WI38 (cell line): ENCODE results near the gene ABHD17A.

ENCODE experiments used
- H3K4me3 ChIP-seq: 2 replicates; pipeline ENCODE4 v1.5.1; 2011; ENCODE audit warnings: low read depth, mild to moderate bottlenecking, control low read depth, low read length
- TF ChIP-seq, protein P1 (sequence below): IDR thresholded peaks from 2 replicates; pipeline ENCODE4 v1.5.1; 2012; ENCODE audit warnings: low read depth, mild to moderate bottlenecking, control low read depth, low read length

ABHD17A gene

DNA sequence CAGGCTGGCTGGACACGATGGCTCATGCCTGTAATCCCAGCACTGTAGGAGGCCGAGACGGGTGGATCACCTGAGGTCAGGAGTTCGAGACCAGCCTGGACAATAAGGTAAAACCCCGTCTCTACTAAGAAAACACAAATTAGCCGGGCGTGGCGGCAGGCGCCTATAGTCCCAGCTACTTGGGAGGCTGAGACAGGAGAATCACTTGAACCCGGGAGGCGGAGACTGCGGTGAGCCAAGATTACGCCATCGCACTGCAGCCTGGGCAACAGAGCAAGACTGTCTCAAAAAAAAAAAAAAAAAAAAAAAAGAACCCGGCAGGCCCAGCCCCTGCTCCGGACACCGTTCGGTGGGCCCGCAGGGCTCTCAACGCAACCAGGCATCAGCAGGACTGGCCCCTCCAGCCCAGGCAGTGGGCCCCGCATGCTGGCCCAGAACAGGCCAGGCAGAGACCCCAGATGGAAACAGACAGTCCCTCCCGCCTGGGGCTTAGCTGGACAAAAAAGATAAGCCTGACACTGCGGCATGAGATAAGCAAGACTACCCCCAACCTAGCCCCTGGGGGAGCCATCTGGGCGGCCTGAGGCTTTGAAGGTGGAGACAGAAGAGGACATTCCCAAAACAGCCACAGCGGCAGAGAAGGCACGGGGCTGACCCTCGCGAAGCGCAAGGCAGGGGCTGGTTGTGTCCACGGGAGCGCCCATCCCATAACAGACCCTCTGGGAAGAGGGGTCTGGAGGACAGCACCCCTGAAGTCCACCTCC lies 48.7 kb downstream of the ABHD17A start:
- H3K4me3 ChIP-seq, result no peak overlapping the region
- TF ChIP-seq, protein P1, sequence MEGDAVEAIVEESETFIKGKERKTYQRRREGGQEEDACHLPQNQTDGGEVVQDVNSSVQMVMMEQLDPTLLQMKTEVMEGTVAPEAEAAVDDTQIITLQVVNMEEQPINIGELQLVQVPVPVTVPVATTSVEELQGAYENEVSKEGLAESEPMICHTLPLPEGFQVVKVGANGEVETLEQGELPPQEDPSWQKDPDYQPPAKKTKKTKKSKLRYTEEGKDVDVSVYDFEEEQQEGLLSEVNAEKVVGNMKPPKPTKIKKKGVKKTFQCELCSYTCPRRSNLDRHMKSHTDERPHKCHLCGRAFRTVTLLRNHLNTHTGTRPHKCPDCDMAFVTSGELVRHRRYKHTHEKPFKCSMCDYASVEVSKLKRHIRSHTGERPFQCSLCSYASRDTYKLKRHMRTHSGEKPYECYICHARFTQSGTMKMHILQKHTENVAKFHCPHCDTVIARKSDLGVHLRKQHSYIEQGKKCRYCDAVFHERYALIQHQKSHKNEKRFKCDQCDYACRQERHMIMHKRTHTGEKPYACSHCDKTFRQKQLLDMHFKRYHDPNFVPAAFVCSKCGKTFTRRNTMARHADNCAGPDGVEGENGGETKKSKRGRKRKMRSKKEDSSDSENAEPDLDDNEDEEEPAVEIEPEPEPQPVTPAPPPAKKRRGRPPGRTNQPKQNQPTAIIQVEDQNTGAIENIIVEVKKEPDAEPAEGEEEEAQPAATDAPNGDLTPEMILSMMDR, result no peak

DNA sequence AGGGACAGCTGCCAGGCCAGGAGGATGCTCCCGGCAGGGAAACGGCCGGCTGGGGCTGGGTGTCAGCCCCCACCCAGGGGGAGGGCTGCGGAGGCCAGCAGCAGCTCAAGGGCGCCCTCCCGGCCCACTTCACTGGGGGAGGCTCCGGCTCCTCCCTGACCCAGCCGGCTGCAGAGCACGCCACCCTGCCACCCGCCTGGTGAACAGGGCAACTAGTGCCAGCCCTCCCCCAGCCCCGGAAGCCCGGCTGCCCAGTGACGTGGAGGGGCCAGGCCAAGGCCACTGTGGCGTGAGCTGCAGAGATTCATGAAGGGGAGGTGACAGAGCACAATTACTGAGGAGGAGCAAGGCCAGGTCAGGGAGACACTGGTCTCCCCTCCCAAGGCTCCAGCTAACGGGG lies 51.8 kb downstream of the ABHD17A start:
- no peak overlapping the region for H3K4me3 ChIP-seq
- TF ChIP-seq, protein P1, result no peak

DNA sequence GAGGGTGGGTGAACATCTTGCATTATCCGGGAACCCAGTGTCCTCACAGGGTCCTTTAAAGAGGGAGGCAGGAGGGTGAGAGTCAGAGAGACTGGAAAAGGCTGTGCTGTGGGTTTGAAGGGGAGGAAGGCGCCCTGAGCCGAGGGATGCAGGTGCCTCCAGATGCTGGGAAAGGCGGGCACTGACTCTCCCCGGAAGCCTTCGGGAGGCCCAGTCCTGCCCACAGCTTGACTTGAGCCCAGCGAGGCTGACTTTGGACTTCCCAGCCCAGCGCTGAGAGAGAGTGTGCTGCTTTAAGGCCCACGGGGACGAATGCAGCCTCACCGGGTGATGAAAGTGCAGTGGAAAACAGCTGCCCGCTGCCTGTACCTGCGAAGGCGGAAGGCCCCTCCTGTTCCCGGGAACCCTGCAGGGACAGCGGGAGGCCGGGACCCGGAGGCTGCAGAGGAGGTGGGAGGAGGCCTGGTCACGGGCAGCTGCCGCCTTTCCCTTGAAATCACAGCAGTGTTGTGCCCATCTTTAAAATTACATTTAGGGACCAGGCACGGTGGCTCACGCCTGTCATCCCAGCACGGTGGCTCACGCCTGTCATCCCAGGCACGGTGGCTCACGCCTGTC lies 53.1 kb downstream of the ABHD17A start:
- TF ChIP-seq, protein P1, result no peak
- no peak overlapping the region for H3K4me3 ChIP-seq

DNA sequence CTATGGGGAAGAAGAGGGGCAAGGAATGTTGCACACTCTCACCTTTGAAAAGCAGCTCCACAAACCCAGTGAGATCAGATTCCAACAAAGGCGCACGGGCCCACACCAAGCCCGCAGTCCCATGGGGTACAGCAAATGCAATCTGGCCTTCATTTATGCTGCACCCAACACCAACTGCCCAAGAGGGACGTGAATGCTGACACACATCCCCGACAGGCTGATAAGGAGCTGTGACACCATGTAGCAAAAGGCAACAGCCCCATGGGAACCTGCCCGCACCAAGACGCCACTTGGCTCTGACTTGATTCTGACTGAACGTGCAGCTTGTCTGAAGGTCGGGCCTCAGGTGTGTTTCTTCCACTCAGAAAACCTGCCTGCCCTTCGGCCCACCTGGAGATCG lies 54.3 kb downstream of the ABHD17A start:
- TF ChIP-seq, protein P1, result no peak
- H3K4me3 ChIP-seq, result no peak overlapping the region

DNA sequence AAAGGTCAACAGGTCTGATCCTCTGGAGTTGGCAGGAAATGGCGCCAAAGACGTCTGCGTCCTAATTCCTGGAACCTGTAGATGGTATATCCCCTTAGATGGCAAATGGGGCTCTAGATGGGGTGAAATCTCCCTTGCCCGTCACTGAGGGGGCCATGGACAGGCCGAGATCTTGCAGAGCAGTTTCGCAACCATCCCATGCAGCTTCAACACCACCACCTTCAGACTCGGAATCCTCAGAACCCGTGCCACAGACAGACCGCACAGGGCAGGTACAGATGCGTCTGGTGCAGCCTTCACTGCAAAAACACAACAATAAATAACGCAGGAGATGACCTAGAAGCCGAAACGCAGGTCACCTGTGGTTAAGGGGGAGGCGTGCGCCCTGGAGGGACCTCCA lies 54.7 kb downstream of the ABHD17A start:
- TF ChIP-seq, protein P1, result no peak

DNA sequence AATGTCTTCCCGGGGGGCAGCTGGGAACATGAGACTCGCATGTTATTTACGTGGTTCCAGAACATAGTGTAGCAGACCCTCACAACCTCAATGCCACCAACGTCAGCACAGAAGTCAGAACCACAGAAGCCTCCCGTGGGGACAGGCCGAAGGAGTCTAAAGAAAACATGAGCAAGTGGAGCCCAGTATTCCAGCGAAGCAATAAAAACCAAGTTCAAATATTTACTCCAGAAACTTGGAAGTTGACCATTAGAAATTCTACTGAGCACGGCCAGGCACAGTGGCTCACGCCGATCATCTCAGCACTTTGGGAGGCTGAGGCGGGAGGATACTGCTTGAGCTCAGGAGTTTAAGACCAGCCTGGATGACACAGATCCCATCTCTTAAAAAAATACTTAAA lies 55.3 kb downstream of the ABHD17A start:
- no peak overlapping the region for H3K4me3 ChIP-seq
- TF ChIP-seq, protein P1, result no peak

More for the DNA sequence above, 54.7 kb downstream of the ABHD17A start:
- no peak overlapping the region for H3K4me3 ChIP-seq
